Head of caudate nucleus (tissue), 42 donors: ENCODE results near the gene THRB.

Source experiments
- DNase-seq, 42 donors: peaks; one replicate each; pipeline versions ENCODE4 v3.0.0 to v3.0.0-alpha.2; 2020 to 2021; ENCODE audit warnings: mixed read lengths in 7 of 42
- intact Hi-C: fragments of 100-400 bp; cut with DNase I; formaldehyde crosslinking; loops from one replicate; pipeline ENCODE4 v1.15.0; 2022

The THRB gene

GRCh38 chr3:24390169-24391130 is 104.2 kb downstream of the THRB start:
- DNase-seq = no peak
- intact Hi-C loops = no loop called here

GRCh38 chr3:24389108-24390090 is 105.3 kb downstream of the THRB start:
- intact Hi-C loops = no loop called here
- no peak for DNase-seq

- intact Hi-C loops = no loop called here
- DNase-seq = no peak
Measured at GRCh38 chr3:24388611-24389010, 106.0 kb downstream of the THRB start.

GRCh38 chr3:24388159-24388558 is 106.5 kb downstream of the THRB start:
- no peak for DNase-seq
- intact Hi-C loops = no loop called here

- intact Hi-C loops = no loop called here
- DNase-seq = no peak
Measured at GRCh38 chr3:24387493-24387892, 107.2 kb downstream of the THRB start.

GRCh38 chr3:24387000-24387399 is 107.7 kb downstream of the THRB start:
- intact Hi-C loops = no loop called here
- DNase-seq = no peak

GRCh38 chr3:24386458-24386857 is 108.2 kb downstream of the THRB start:
- intact Hi-C loops = no loop called here
- DNase-seq = no peak

GRCh38 chr3:24385012-24385615 is 109.5 kb downstream of the THRB start:
- intact Hi-C loops = no loop called here
- DNase-seq = no peak

- intact Hi-C loops = no loop called here
- DNase-seq = no peak
Measured at GRCh38 chr3:24382647-24383046, 112.0 kb downstream of the THRB start.

GRCh38 chr3:24379936-24380335 is 114.7 kb downstream of the THRB start:
- intact Hi-C loops = no loop called here
- no peak for DNase-seq

- intact Hi-C loops = no loop called here
- DNase-seq = no peak
Measured at GRCh38 chr3:24378313-24378712, 116.3 kb downstream of the THRB start.

- no peak for DNase-seq
- intact Hi-C loops = no loop called here
Measured at GRCh38 chr3:24377218-24377993, 117.2 kb downstream of the THRB start.

GRCh38 chr3:24375947-24376384 is 118.7 kb downstream of the THRB start:
- DNase-seq = no peak
- intact Hi-C loops = no loop called here

- intact Hi-C loops = no loop called here
- DNase-seq = no peak
Measured at GRCh38 chr3:24374801-24375200, 119.8 kb downstream of the THRB start.

GRCh38 chr3:24373198-24373959 is 121.3 kb downstream of the THRB start:
- no peak for DNase-seq
- intact Hi-C loops = no loop called here

GRCh38 chr3:24372559-24373197 is 122.0 kb downstream of the THRB start:
- intact Hi-C loops = no loop called here
- no peak for DNase-seq

- DNase-seq = no peak
- intact Hi-C loops = no loop called here
Measured at GRCh38 chr3:24370352-24371090, 124.1 kb downstream of the THRB start.
